ENCODE measurements around the gene AUTS2.

DNA sequence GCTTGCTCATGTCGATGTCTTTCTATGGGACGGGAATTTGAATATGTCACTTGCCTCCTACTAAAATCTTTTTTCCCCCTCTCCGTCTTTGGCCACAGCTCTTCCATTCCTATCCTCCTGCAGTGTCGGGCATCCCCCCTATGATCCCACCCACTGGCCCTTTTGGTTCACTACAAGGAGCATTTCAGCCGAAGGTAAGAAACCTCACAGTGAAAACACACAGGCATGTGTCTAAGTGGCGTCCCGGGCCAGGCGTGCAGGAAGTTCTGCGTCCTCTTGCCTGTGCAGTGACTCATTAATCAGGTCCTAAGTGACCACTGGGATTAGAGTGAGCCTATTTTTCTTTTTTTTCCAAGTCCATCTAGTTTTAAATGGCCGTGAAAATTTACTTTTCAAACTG lies 1173.2 kb downstream of the AUTS2 start:
- TF ChIP-seq, protein P1, sequence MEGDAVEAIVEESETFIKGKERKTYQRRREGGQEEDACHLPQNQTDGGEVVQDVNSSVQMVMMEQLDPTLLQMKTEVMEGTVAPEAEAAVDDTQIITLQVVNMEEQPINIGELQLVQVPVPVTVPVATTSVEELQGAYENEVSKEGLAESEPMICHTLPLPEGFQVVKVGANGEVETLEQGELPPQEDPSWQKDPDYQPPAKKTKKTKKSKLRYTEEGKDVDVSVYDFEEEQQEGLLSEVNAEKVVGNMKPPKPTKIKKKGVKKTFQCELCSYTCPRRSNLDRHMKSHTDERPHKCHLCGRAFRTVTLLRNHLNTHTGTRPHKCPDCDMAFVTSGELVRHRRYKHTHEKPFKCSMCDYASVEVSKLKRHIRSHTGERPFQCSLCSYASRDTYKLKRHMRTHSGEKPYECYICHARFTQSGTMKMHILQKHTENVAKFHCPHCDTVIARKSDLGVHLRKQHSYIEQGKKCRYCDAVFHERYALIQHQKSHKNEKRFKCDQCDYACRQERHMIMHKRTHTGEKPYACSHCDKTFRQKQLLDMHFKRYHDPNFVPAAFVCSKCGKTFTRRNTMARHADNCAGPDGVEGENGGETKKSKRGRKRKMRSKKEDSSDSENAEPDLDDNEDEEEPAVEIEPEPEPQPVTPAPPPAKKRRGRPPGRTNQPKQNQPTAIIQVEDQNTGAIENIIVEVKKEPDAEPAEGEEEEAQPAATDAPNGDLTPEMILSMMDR (IDR thresholded peaks at IDR 0.05) = no peak
- no peak for TF ChIP-seq POLR2A (IDR thresholded peaks at IDR 0.05)
